Measurements from ENCODE around the gene PRICKLE2. TPM values are rescaled to one million over a fixed set of nuclear protein-coding genes. Genes with fewer than 3 reads are reported as not detected.

The PRICKLE2 gene
- polyA plus RNA-seq, 1 donor (not counting 4 experiments of a cell fraction or from before 2014, with no cell fraction given), result 7.8 TPM

GRCh38 chr3:64143409-64144130 lies 81.7 kb downstream of the PRICKLE2 start:
- Histone ChIP-seq H3K79me2 (ENCODE audit: control insufficient read depth, insufficient read depth, low read length) (no peaks in the 10 kb centered on the region), H3K9me1 (ENCODE audit: control insufficient read depth, extremely low read depth, insufficient read depth, low read length) (no peaks in the 10 kb centered on the region), H3K27me3 (ENCODE audit: control insufficient read depth, extremely low read depth, insufficient read depth, low read length) (no peaks in the 10 kb centered on the region), H3K4me3 (ENCODE audit: control insufficient read depth in 2 of 3, extremely low read depth in 1 of 3, insufficient read depth in 2 of 3, low read depth in 1 of 3, low read length in 3 of 3) (no peak overlapping the region), H3K9me3 (ENCODE audit: control insufficient read depth, low read depth, low read length) (no peaks in the 10 kb centered on the region), H3K9ac (ENCODE audit: control insufficient read depth, extremely low read depth, insufficient read depth, low read length) (no peak overlapping the region), H2AFZ (ENCODE audit: control insufficient read depth, low read length) (no peak overlapping the region), H3K27ac (ENCODE audit: control insufficient read depth, insufficient read depth, low read length) (peak overlapping the region; percentile 15), H3K36me3 (ENCODE audit: control insufficient read depth in 2 of 2, extremely low read depth in 1 of 2, insufficient read depth in 2 of 2, low read length in 2 of 2) (peaks cover 2 to 5% of the 10 kb centered on the region in 2 experiments), H3K4me1 (ENCODE audit: control insufficient read depth, extremely low read depth, insufficient read depth, low read length) (peaks cover 11% of the 10 kb centered on the region), H3K4me2 (ENCODE audit: control insufficient read depth, extremely low read depth, insufficient read depth, low read depth, low read length) (peak overlapping the region; percentile 1), H4K20me1 (ENCODE audit: control insufficient read depth, extremely low read depth, insufficient read depth, low read length) (no peaks in the 10 kb centered on the region)
- TF ChIP-seq CTCF (optimal IDR thresholded peaks at IDR 0.05 in 1 of 3, IDR thresholded peaks at IDR 0.05 in 1 of 3, conservative IDR thresholded peaks at IDR 0.05 in 1 of 3; ENCODE audit: extremely low read depth in 1 of 3, insufficient read depth in 2 of 3, low read length in 3 of 3), result no peak
- no peak for TF ChIP-seq EZH2 (IDR thresholded peaks at IDR 0.05; ENCODE audit: low read length)
- dilution Hi-C loops (cut with MboI; ENCODE audit: extremely low pct_ligation_motif_present, low sequenced_read_pairs), result no loop called here
- no peak for DNase-seq (ENCODE audit: low read depth, low spot score)
- peak; percentile 80 for FAIRE-seq

- no peaks in the 10 kb centered on the region for H4K20me1 ChIP-seq (ENCODE audit: control insufficient read depth, extremely low read depth, insufficient read depth, low read length)
- H3K79me2 ChIP-seq (ENCODE audit: control insufficient read depth, insufficient read depth, low read length), result no peaks in the 10 kb centered on the region
Measured at GRCh38 chr3:64141476-64141875, 83.8 kb downstream of the PRICKLE2 start.

More at GRCh38 chr3:64141476-64141875, 83.8 kb downstream of the PRICKLE2 start:
- Histone ChIP-seq H3K27ac (ENCODE audit: control insufficient read depth, insufficient read depth, low read length) (no peak overlapping the region), H3K4me1 (ENCODE audit: control insufficient read depth, extremely low read depth, insufficient read depth, low read length) (peaks cover 15% of the 10 kb centered on the region), H3K4me3 (ENCODE audit: control insufficient read depth in 2 of 3, extremely low read depth in 1 of 3, insufficient read depth in 2 of 3, low read depth in 1 of 3, low read length in 3 of 3) (no peak overlapping the region), H2AFZ (ENCODE audit: control insufficient read depth, low read length) (no peak overlapping the region), H3K9me3 (ENCODE audit: control insufficient read depth, low read depth, low read length) (no peaks in the 10 kb centered on the region), H3K9ac (ENCODE audit: control insufficient read depth, extremely low read depth, insufficient read depth, low read length) (no peak overlapping the region), H3K9me1 (ENCODE audit: control insufficient read depth, extremely low read depth, insufficient read depth, low read length) (no peaks in the 10 kb centered on the region), H3K4me2 (ENCODE audit: control insufficient read depth, extremely low read depth, insufficient read depth, low read depth, low read length) (no peak overlapping the region), H3K36me3 (ENCODE audit: control insufficient read depth in 2 of 2, extremely low read depth in 1 of 2, insufficient read depth in 2 of 2, low read length in 2 of 2) (peaks cover 0 to 4% of the 10 kb centered on the region in 2 experiments), H3K27me3 (ENCODE audit: control insufficient read depth, extremely low read depth, insufficient read depth, low read length) (no peaks in the 10 kb centered on the region)
- DNase-seq (ENCODE audit: low read depth, low spot score) (no peak), FAIRE-seq (no peak)
- TF ChIP-seq CTCF (optimal IDR thresholded peaks at IDR 0.05 in 1 of 3, IDR thresholded peaks at IDR 0.05 in 1 of 3, conservative IDR thresholded peaks at IDR 0.05 in 1 of 3; ENCODE audit: extremely low read depth in 1 of 3, insufficient read depth in 2 of 3, low read length in 3 of 3) (no peak), EZH2 (IDR thresholded peaks at IDR 0.05; ENCODE audit: low read length) (no peak)
- dilution Hi-C loops (cut with MboI; ENCODE audit: extremely low pct_ligation_motif_present, low sequenced_read_pairs), result no loop called here
